Measurements from ENCODE around the gene PARP14. TPM values are rescaled to one million over a fixed set of nuclear protein-coding genes. Genes with fewer than 3 reads are reported as not detected.

Gene PARP14
- 131 TPM for total RNA-seq
- long read RNA-seq, full-length matches to known transcripts: 12 of 52 reads
- long read RNA-seq, partial matches to known transcripts: 23 of 52 reads
- long read RNA-seq, other reads (novel, unspliced or antisense): 17 of 52 reads

GRCh38 chr3:122680475-122681283 lies at the start of gene PARP14:
Gene PARP14, plus strand, starts transcription at chr3:122680839. Its CDS starts 45 bp downstream, at chr3:122680884.
- peak; percentile 85 for ATAC-seq
- peaks cover 44% of the 10 kb centered on the region for H3K4me1 ChIP-seq
- DNase-seq: peak; percentile 88
- TF ChIP-seq CTCF (IDR thresholded peaks at IDR 0.05): no peak
- H3K27ac ChIP-seq: peak within 1 kb of the TSS; percentile 95
- peak within 1 kb of the TSS; percentile 65 for H3K4me3 ChIP-seq
- no peaks in the 10 kb centered on the region for H3K27me3 ChIP-seq
- intact Hi-C loops (cut with DNase I): no loop called here
- H3K36me3 ChIP-seq: no peaks in the 10 kb centered on the region
- H3K9me3 ChIP-seq: no peaks in the 10 kb centered on the region

GRCh38 chr3:122635789-122636188 lies 44.9 kb upstream of the PARP14 start:
- no peaks in the 10 kb centered on the region for H3K9me3 ChIP-seq
- ATAC-seq (no peak), DNase-seq (no peak)
- no peaks in the 10 kb centered on the region for H3K4me1 ChIP-seq
- no peak overlapping the region for H3K4me3 ChIP-seq
- H3K27ac ChIP-seq: no peak overlapping the region
- TF ChIP-seq CTCF (IDR thresholded peaks at IDR 0.05): no peak
- intact Hi-C loops (cut with DNase I): no loop called here
- H3K36me3 ChIP-seq: no peaks in the 10 kb centered on the region
- H3K27me3 ChIP-seq: no peaks in the 10 kb centered on the region

- Histone ChIP-seq H3K4me3 (no peak overlapping the region), H3K4me1 (no peaks in the 10 kb centered on the region), H3K27ac (no peak overlapping the region), H3K9me3 (no peaks in the 10 kb centered on the region), H3K27me3 (no peaks in the 10 kb centered on the region), H3K36me3 (no peaks in the 10 kb centered on the region)
- no peak for DNase-seq
- no peak for TF ChIP-seq CTCF (IDR thresholded peaks at IDR 0.05)
- ATAC-seq: peak; percentile 39
- intact Hi-C loops (cut with DNase I): no loop called here
These were observed 43.9 kb upstream of the PARP14 start for GRCh38 chr3:122636697-122637096.

- no peak overlapping the region for H3K4me3 ChIP-seq
- H3K27me3 ChIP-seq: no peaks in the 10 kb centered on the region
- intact Hi-C loops (cut with DNase I): no loop called here
- no peaks in the 10 kb centered on the region for H3K9me3 ChIP-seq
- no peak for ATAC-seq
- H3K4me1 ChIP-seq: no peaks in the 10 kb centered on the region
- H3K36me3 ChIP-seq: no peaks in the 10 kb centered on the region
- H3K27ac ChIP-seq: no peak overlapping the region
- DNase-seq: no peak
- no peak for TF ChIP-seq CTCF (IDR thresholded peaks at IDR 0.05)
These were observed 40.1 kb upstream of the PARP14 start for GRCh38 chr3:122640437-122640999.

GRCh38 chr3:122642935-122643334 lies 37.7 kb upstream of the PARP14 start:
- DNase-seq (no peak), ATAC-seq (no peak)
- Histone ChIP-seq H3K27ac (no peak overlapping the region), H3K4me3 (no peak overlapping the region), H3K9me3 (no peaks in the 10 kb centered on the region), H3K4me1 (no peaks in the 10 kb centered on the region), H3K27me3 (no peaks in the 10 kb centered on the region), H3K36me3 (no peaks in the 10 kb centered on the region)
- no peak for TF ChIP-seq CTCF (IDR thresholded peaks at IDR 0.05)
- intact Hi-C loops (cut with DNase I): no loop called here

All from upper lobe of right lung (tissue), 1 donor.